ENCODE results near the gene C4orf17.

The C4orf17 gene

DNA sequence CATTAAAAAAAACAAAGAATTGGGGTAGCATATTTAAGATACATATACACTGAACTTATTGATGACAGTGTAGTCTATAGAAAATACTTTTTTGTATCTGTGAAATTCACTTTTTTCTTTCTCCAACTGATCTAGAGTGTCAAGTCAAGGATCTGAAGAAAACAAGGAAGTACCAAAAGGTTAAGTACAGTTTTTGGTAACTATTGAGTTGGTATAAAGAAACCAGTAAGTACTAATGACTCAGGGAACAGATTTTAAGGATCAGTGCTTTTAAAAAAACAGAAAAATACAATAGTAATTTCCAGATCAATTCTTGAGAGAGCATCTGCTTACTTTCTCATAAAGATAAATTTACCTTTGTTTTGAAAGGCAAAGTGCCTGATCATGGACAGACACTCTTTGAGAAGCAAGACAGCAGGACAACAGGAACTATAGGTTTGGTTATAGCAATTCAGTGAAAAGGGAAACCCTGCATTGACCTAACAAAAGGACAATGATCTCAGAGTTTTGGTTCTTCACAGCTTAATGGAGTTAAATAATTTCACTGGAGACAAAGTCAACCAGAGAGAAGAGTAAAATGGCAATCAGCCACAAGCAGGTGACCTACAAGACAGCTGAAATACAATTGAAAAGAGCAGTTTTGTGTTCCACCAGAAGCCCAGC is 29.6 kb downstream of the C4orf17 start:
- TF ChIP-seq EZH2phosphoT487 (conservative IDR thresholded peaks at IDR 0.05; ENCODE audit: low read length) = no peak
- TF ChIP-seq, protein P1, sequence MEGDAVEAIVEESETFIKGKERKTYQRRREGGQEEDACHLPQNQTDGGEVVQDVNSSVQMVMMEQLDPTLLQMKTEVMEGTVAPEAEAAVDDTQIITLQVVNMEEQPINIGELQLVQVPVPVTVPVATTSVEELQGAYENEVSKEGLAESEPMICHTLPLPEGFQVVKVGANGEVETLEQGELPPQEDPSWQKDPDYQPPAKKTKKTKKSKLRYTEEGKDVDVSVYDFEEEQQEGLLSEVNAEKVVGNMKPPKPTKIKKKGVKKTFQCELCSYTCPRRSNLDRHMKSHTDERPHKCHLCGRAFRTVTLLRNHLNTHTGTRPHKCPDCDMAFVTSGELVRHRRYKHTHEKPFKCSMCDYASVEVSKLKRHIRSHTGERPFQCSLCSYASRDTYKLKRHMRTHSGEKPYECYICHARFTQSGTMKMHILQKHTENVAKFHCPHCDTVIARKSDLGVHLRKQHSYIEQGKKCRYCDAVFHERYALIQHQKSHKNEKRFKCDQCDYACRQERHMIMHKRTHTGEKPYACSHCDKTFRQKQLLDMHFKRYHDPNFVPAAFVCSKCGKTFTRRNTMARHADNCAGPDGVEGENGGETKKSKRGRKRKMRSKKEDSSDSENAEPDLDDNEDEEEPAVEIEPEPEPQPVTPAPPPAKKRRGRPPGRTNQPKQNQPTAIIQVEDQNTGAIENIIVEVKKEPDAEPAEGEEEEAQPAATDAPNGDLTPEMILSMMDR (IDR thresholded peaks at IDR 0.05; ENCODE audit: insufficient read depth, low read length, poor library complexity, severe bottlenecking) = no peak
- Histone ChIP-seq H3K4me3 (ENCODE audit: insufficient read depth, low read length, poor library complexity, severe bottlenecking) (no peak overlapping the region), H3K27ac (ENCODE audit: low read depth, low read length) (no peak overlapping the region), H2AFZ (ENCODE audit: low read depth, low read length, severe bottlenecking) (no peak overlapping the region), H3K36me3 (ENCODE audit: low read length) (no peaks in the 10 kb centered on the region), H3K9ac (ENCODE audit: low read length) (no peak overlapping the region), H3F3A (ENCODE audit: insufficient read depth) (no peaks in the 10 kb centered on the region), H4K20me1 (ENCODE audit: low read depth, low read length) (no peaks in the 10 kb centered on the region), H3K4me2 (ENCODE audit: low read depth, low read length, poor library complexity, severe bottlenecking) (no peak overlapping the region), H3K9me3 (ENCODE audit: insufficient read depth, low read length) (no peaks in the 10 kb centered on the region), H3K27me3 (ENCODE audit: low read length) (no peaks in the 10 kb centered on the region), H3K9me2 (replicated peaks; ENCODE audit: insufficient read depth, low read length) (no peaks in the 10 kb centered on the region), H3K79me2 (ENCODE audit: insufficient read depth, low read length) (no peaks in the 10 kb centered on the region)

DNA sequence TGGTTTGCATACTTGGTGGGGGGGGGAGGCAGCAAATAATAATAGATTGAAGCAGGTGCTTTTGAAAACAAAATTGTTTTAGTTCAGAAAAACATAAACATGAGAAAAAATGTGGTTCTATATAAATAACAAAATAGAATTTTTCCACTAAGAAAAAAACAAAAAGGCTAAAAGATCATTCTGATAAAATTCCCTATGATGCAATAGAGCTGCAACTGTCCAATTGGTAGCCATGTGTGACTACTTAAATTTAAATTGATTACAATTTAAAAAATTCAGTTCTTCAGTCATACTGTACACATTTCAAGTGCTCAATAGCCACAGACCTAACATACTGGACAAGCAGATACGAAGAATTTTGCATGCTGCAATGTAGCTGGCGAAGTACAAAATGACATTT is 42.1 kb downstream of the C4orf17 start:
- Histone ChIP-seq H3K36me3 (ENCODE audit: low read length) (no peaks in the 10 kb centered on the region; the same call in 1 of the 2 replicates), H3K9me3 (ENCODE audit: insufficient read depth, low read length) (no peaks in the 10 kb centered on the region), H4K20me1 (ENCODE audit: low read depth, low read length) (no peaks in the 10 kb centered on the region), H3K9me2 (replicated peaks; ENCODE audit: insufficient read depth, low read length) (no peaks in the 10 kb centered on the region), H3K79me2 (ENCODE audit: insufficient read depth, low read length) (no peaks in the 10 kb centered on the region), H3K4me3 (ENCODE audit: insufficient read depth, low read length, poor library complexity, severe bottlenecking) (no peak overlapping the region), H3F3A (ENCODE audit: insufficient read depth) (no peaks in the 10 kb centered on the region), H3K27me3 (ENCODE audit: low read length) (no peaks in the 10 kb centered on the region), H3K27ac (ENCODE audit: low read depth, low read length) (no peak overlapping the region), H3K9ac (ENCODE audit: low read length) (no peak overlapping the region), H2AFZ (ENCODE audit: low read depth, low read length, severe bottlenecking) (no peak overlapping the region), H3K4me2 (ENCODE audit: low read depth, low read length, poor library complexity, severe bottlenecking) (no peak overlapping the region)
- TF ChIP-seq, protein P1 (IDR thresholded peaks at IDR 0.05; ENCODE audit: insufficient read depth, low read length, poor library complexity, severe bottlenecking) = no peak
- no peak for TF ChIP-seq EZH2phosphoT487 (conservative IDR thresholded peaks at IDR 0.05; ENCODE audit: low read length)

DNA sequence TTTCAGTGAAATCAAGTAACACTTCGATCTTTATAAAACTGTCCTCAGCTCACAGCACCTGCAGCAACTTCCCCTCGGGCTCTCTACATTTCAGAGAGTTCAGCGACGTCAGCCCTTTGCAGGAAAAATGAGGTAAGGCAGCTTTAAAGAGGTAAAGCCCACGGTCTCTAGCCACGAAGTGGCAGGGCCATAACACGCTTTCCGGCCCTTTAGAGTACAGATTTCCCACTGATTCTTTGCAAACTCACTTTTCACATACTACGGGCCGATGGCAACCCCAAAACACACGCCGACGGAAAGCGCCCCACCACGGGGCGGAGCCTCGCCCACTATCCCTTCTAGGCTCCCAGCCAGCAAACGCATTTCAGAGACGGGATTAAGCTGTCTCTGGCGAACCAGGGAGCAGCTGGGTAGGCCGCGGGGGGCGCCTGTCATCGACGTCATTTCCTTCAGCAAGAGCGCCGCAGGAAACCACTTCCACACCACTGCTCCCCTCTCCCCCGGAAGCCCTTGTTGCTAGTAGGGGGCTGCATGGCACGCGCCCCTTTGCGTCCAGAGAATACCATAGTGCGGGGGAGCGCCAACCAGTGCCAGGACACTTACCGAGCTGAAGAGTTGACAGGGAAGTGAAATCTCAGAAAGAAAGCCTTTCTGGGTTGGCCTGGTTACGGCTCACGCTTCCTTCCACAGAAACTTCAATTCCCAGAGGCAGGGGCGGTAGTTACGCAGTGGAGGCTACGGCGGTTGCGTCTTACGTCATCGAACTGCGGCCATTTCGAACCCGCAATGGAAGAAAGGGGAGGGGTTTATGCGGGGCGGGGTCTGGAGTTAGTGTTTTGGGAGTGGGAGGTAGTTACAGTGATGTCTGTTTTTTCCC is 52.7 kb downstream of the C4orf17 start, which contains the start of gene TRMT10A:
TRMT10A (minus strand) TSS at position 730 of the 877 bp plus-strand sequence. CDS start 4,701 bp downstream, outside the sequence.
- Histone ChIP-seq H3K9me2 (replicated peaks; ENCODE audit: insufficient read depth, low read length) (no peaks in the 10 kb centered on the region), H3K27me3 (ENCODE audit: low read length) (no peaks in the 10 kb centered on the region), H3K79me2 (ENCODE audit: insufficient read depth, low read length) (no peaks in the 10 kb centered on the region), H3K9ac (ENCODE audit: low read length) (peak within 1 kb of the TSS; percentile 66), H3K4me2 (ENCODE audit: low read depth, low read length, poor library complexity, severe bottlenecking) (peak within 1 kb of the TSS; percentile 91), H3K27ac (ENCODE audit: low read depth, low read length) (peak within 1 kb of the TSS; percentile 86), H3F3A (ENCODE audit: insufficient read depth) (no peaks in the 10 kb centered on the region; the same call in 1 of the 2 replicates), H3K9me3 (ENCODE audit: insufficient read depth, low read length) (no peaks in the 10 kb centered on the region), H3K4me3 (ENCODE audit: insufficient read depth, low read length, poor library complexity, severe bottlenecking) (peak within 1 kb of the TSS; percentile 70), H3K36me3 (ENCODE audit: low read length) (no peaks in the 10 kb centered on the region), H2AFZ (ENCODE audit: low read depth, low read length, severe bottlenecking) (peak within 1 kb of the TSS; percentile 66), H4K20me1 (ENCODE audit: low read depth, low read length) (no peaks in the 10 kb centered on the region)
- no peak for TF ChIP-seq EZH2phosphoT487 (conservative IDR thresholded peaks at IDR 0.05; ENCODE audit: low read length)
